Lung (tissue), 12 donors: ENCODE results near the gene NTRK3. TPM values are rescaled to one million over a fixed set of nuclear protein-coding genes. Genes with fewer than 3 reads are reported as not detected.

Experiments used
- ATAC-seq: fragments of 200-7000 bp; cut with Tn5 transposase; one replicate; pipeline ENCODE4 v1.9.1; 2020; ENCODE audit warnings: moderate number of reproducible peaks; ENCODE audit not compliant: insufficient read depth, low FRiP score
- DNase-seq, 3 donors: peaks; one replicate each; pipeline ENCODE4 v3.0.0-alpha.2; 2013 to 2017
- H3K27ac ChIP-seq, 2 donors: one replicate each; pipeline ENCODE4 v1.5.1; 2013; ENCODE audit warnings: mild to moderate bottlenecking in 2 of 2, moderate library complexity in 2 of 2, control low read depth in 1 of 2, inconsistent platforms in 1 of 2, low read depth in 1 of 2, low read length in 1 of 2
- H3K27me3 ChIP-seq, 3 donors: one replicate each; pipeline ENCODE4 v1.5.1; 2013; ENCODE audit warnings: low read length in 2 of 3; ENCODE audit not compliant: control insufficient read depth in 3 of 3, insufficient read depth in 3 of 3
- H3K36me3 ChIP-seq, 4 donors: one replicate each; pipeline ENCODE4 v1.5.1; 2013; ENCODE audit warnings: low read length in 4 of 4, mild to moderate bottlenecking in 1 of 4, moderate library complexity in 1 of 4; ENCODE audit not compliant: control insufficient read depth in 4 of 4, insufficient read depth in 4 of 4
- H3K4me1 ChIP-seq, 5 donors: one replicate each; pipeline ENCODE4 v1.5.1; 2013; ENCODE audit warnings: low read length in 5 of 5, mild to moderate bottlenecking in 2 of 5, moderate library complexity in 1 of 5; ENCODE audit not compliant: control insufficient read depth in 5 of 5, insufficient read depth in 5 of 5
- H3K4me3 ChIP-seq: one replicate; pipeline ENCODE4 v1.5.1; 2013; ENCODE audit warnings: mild to moderate bottlenecking, control low read depth, moderate library complexity
- H3K9ac ChIP-seq, 2 donors: one replicate each; pipeline ENCODE4 v1.5.1; 2013; ENCODE audit warnings: low read length in 2 of 2, control low read depth in 1 of 2; ENCODE audit not compliant: insufficient read depth in 1 of 2
- H3K9me3 ChIP-seq, 4 donors: one replicate each; pipeline ENCODE4 v1.5.1; 2013; ENCODE audit warnings: low read length in 3 of 4, mild to moderate bottlenecking in 1 of 4, moderate library complexity in 1 of 4; ENCODE audit not compliant: control insufficient read depth in 4 of 4, insufficient read depth in 3 of 4
- WGBS, 2 donors: extraction: QIAGEN DNeasy Blood & Tissue Kit; methylation state at CpG; one replicate each; pipeline ENCODE4 v1.1.7; 2013; 5-methylcytosine and 5-hydroxymethylcytosine counted together
- polyA plus RNA-seq, 2 donors: library from polyadenylated mRNA; stranded (reverse); fragments of 200-250 nt; gene quantifications; one replicate each; pipeline ENCODE4 v1.2.1, GENCODE V29; 2013
- total RNA-seq, 2 donors: library from RNA; depleted of rRNA in 1 of 2; stranded (reverse); fragments of >200 nt in 1 of 2; gene quantifications; one replicate each; pipeline ENCODE4 v1.2.1, GENCODE V29; 2014 to 2021
- TF ChIP-seq, protein P1 (sequence below): IDR thresholded peaks from 2 replicates; pipeline ENCODE4 v1.5.1; 2012; ENCODE audit warnings: mild to moderate bottlenecking; ENCODE audit errors: control extremely low read depth, extremely low read depth
- donor health status: control.
- donor health status: control.
- donor health status: Bipolar disorder and iron deficiency.
- donor health status: healthy.
- donor health status: DM: yes; HTN: yes; CAD: no.

NTRK3 gene
- total and polyA plus RNA-seq, 4 donors: 0.44 to 11.0 (median 4.2) TPM

DNA sequence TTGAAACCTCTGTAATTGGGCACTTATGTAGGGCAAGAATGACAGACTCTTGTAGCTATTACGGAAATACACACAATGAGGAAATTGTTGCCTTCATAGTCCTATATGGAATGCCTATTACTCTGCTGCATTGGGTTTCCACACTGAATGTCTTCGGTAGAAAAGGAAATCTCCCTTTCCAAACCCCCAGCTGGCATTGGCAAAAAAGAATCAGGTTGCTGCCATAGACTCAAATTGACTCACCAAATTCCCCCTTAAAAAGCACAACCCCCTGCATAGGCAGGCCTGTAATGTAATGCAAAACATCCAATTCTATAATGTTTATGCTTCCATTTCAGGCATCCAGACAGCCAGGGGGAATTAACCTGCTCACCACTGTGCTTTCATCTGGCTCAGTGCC, 44.8 kb upstream of the NTRK3 start:
- Histone ChIP-seq H3K27ac (no peak overlapping the region), H3K4me1 (no peaks in the 10 kb centered on the region), H3K4me3 (no peak overlapping the region), H3K9ac (no peak overlapping the region), H3K36me3 (no peaks in the 10 kb centered on the region), H3K27me3 (peaks cover 0 to 4% (median 0%) of the 10 kb centered on the region in 3 donors), H3K9me3 (no peaks in the 10 kb centered on the region)
- 66 to 80% methylated on average over 2 of the region's 2 CpGs for whole genome bisulfite sequencing, 2 donors
- TF ChIP-seq, protein P1, sequence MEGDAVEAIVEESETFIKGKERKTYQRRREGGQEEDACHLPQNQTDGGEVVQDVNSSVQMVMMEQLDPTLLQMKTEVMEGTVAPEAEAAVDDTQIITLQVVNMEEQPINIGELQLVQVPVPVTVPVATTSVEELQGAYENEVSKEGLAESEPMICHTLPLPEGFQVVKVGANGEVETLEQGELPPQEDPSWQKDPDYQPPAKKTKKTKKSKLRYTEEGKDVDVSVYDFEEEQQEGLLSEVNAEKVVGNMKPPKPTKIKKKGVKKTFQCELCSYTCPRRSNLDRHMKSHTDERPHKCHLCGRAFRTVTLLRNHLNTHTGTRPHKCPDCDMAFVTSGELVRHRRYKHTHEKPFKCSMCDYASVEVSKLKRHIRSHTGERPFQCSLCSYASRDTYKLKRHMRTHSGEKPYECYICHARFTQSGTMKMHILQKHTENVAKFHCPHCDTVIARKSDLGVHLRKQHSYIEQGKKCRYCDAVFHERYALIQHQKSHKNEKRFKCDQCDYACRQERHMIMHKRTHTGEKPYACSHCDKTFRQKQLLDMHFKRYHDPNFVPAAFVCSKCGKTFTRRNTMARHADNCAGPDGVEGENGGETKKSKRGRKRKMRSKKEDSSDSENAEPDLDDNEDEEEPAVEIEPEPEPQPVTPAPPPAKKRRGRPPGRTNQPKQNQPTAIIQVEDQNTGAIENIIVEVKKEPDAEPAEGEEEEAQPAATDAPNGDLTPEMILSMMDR: no peak
- DNase-seq (no peak), ATAC-seq (no peak)

DNA sequence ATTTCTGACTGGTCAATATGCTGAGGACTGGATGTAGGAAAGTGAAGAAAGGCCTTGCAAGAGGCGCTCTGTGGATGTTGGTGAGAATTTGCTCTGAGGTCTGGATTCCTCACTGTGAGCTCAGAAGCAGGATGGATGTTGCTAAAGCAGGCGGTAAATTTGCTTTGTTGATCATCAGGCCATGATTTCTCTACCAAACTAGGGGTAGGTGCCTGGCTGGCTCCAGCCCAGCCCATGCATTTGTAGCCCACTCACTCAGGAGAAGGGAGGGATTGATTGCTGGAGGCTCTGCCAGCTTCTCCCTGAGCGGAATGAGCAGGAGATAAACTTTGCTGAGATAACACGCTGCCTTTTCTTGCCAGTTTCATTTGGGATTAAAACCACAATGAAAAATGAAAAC, 44.3 kb upstream of the NTRK3 start:
- WGBS, 2 donors: 72 to 82% methylated on average over 4 of the region's 4 CpGs
- TF ChIP-seq, protein P1: no peak
- no peak overlapping the region for H3K4me3 ChIP-seq
- H3K27ac ChIP-seq: no peak overlapping the region
- H3K36me3 ChIP-seq: no peaks in the 10 kb centered on the region
- no peak for ATAC-seq
- no peak overlapping the region for H3K9ac ChIP-seq
- DNase-seq: no peak
- peaks cover 0 to 4% (median 0%) of the 10 kb centered on the region in 3 donors for H3K27me3 ChIP-seq
- H3K4me1 ChIP-seq: no peaks in the 10 kb centered on the region
- no peaks in the 10 kb centered on the region for H3K9me3 ChIP-seq

DNA sequence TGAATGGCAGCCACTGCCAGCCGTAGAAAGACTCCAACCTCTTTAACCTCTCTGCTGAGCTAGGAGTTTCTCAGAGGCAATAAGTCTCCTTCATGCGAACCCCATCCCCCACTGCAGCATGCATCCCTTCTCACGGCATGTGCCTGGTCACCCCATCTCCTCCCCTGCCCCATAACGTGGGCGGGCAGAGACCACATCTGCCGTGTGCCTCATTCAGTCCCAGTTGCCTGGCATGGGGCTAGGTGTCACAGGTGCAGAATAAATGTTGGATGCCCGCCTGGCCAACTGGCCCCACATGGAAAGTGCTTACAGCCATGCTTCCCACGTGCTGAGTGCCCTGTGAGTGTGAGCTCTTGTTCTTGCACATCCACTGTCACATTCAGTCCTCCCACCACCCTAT, 43.5 kb upstream of the NTRK3 start:
- H3K4me1 ChIP-seq: no peaks in the 10 kb centered on the region
- TF ChIP-seq, protein P1: no peak
- H3K4me3 ChIP-seq: no peak overlapping the region
- no peak overlapping the region for H3K27ac ChIP-seq
- WGBS, 2 donors: 52 to 59% methylated on average over 8 of the region's 8 CpGs
- ATAC-seq (no peak), DNase-seq (no peak)
- H3K27me3 ChIP-seq: peaks cover 0 to 4% (median 0%) of the 10 kb centered on the region in 3 donors
- no peaks in the 10 kb centered on the region for H3K9me3 ChIP-seq
- no peaks in the 10 kb centered on the region for H3K36me3 ChIP-seq
- no peak overlapping the region for H3K9ac ChIP-seq

DNA sequence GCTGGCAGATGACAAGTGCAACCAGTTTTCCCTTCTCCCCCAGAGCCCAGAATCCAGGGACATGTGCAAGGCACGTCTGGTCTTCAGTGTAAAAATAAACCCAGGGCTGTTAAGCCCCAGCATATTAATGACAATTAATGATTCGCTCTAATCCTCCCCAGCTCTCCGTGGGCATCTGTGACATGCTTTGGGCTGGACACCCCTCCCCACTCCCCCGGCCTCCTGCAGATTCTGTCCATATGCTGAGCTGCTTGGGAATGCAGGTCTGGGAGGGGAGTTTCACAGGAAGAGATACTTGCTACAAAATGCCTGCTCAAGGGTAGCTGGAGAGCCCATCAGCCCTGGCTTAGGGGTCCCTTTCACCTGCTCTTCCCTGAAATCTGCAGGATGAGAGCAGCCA, 43.0 kb upstream of the NTRK3 start:
- TF ChIP-seq, protein P1: no peak
- H3K27me3 ChIP-seq: peaks cover 0 to 4% (median 0%) of the 10 kb centered on the region in 3 donors
- H3K4me1 ChIP-seq: no peaks in the 10 kb centered on the region
- H3K9me3 ChIP-seq: no peaks in the 10 kb centered on the region
- H3K4me3 ChIP-seq: no peak overlapping the region
- no peak overlapping the region for H3K27ac ChIP-seq
- ATAC-seq (no peak), DNase-seq (no peak)
- 42 to 55% methylated on average over 4 of the region's 4 CpGs for WGBS, 2 donors
- no peaks in the 10 kb centered on the region for H3K36me3 ChIP-seq
- no peak overlapping the region for H3K9ac ChIP-seq
